Activated T-cell treated with anti-CD3 and anti-CD28 coated beads, Interleukin-2, amount 50 U/mL, for 1 hour (primary cell): ENCODE results near the gene DTD2.
"Not testable (repeated sequence)": the region's sequence is repeated elsewhere in the genome, so short reads cannot be mapped to it uniquely, and the experiment has no call there.

Experiments used
- DNase-seq: peaks from one replicate; pipeline ENCODE4 v3.0.0-alpha.2; 2020

Gene DTD2

GRCh38 chr14:31441273-31442111, 15.8 kb downstream of the DTD2 start:
- DNase-seq, result no peak

- no peak for DNase-seq
These were observed 17.0 kb downstream of the DTD2 start for GRCh38 chr14:31440280-31440679.

GRCh38 chr14:31439561-31439960, 17.7 kb downstream of the DTD2 start:
- DNase-seq, result no peak

- DNase-seq, result not testable (repeated sequence)
These were observed 20.1 kb downstream of the DTD2 start for GRCh38 chr14:31437045-31437691.

- DNase-seq, result no peak
These were observed 22.0 kb downstream of the DTD2 start for GRCh38 chr14:31435276-31435675.

- DNase-seq, result no peak
These were observed 26.6 kb downstream of the DTD2 start for GRCh38 chr14:31430634-31431264.

- no peak for DNase-seq
These were observed 27.5 kb downstream of the DTD2 start for GRCh38 chr14:31429791-31430190.

GRCh38 chr14:31428011-31428410, 29.3 kb downstream of the DTD2 start:
- DNase-seq, result no peak

GRCh38 chr14:31426663-31427062, 30.6 kb downstream of the DTD2 start:
- no peak for DNase-seq

- no peak for DNase-seq
These were observed 31.4 kb downstream of the DTD2 start for GRCh38 chr14:31425905-31426304.

- DNase-seq, result no peak
These were observed 36.1 kb downstream of the DTD2 start for GRCh38 chr14:31421200-31421599.

- peak; percentile 96 for DNase-seq
These were observed 36.8 kb downstream of the DTD2 start, which contains the start of gene HEATR5A for GRCh38 chr14:31420319-31421111. Gene HEATR5A, minus strand, starts transcription at chr14:31420550. Its CDS starts 17,575 bp downstream, at chr14:31402975.

- no peak for DNase-seq
These were observed 37.4 kb downstream of the DTD2 start for GRCh38 chr14:31419967-31420318.

- no peak for DNase-seq
These were observed 37.9 kb downstream of the DTD2 start for GRCh38 chr14:31419179-31419966.

GRCh38 chr14:31418440-31418839, 38.9 kb downstream of the DTD2 start:
- DNase-seq, result no peak

- DNase-seq, result no peak
These were observed 43.0 kb downstream of the DTD2 start for GRCh38 chr14:31414190-31414833.

GRCh38 chr14:31411218-31411727, 46.0 kb downstream of the DTD2 start:
- no peak for DNase-seq

GRCh38 chr14:31410048-31410650, 47.2 kb downstream of the DTD2 start:
- no peak for DNase-seq

- DNase-seq, result no peak
These were observed 48.9 kb downstream of the DTD2 start for GRCh38 chr14:31408421-31408820.

- DNase-seq, result no peak
These were observed 51.6 kb downstream of the DTD2 start for GRCh38 chr14:31405599-31406232.

GRCh38 chr14:31405106-31405505, 52.2 kb downstream of the DTD2 start:
- DNase-seq, result no peak
